Right lobe of liver (tissue), 6 donors: Measurements from ENCODE around the gene NOC2L. TPM values are rescaled to one million over a fixed set of nuclear protein-coding genes. Genes with fewer than 3 reads are reported as not detected.
"Not testable (repeated sequence)": the region's sequence is repeated elsewhere in the genome, so short reads cannot be mapped to it uniquely, and the experiment has no call there.

Experiments
- ATAC-seq, 4 donors: fragments of 200-7000 bp; cut with Tn5 transposase; one replicate each; pipeline ENCODE4 v1.9.1; 2020; ENCODE audit warnings: mild to moderate bottlenecking in 4 of 4, moderate library complexity in 4 of 4
- DNase-seq, 3 donors: peaks; one replicate each; pipeline ENCODE4 v3.0.0-alpha.2; 2020
- H3K27ac ChIP-seq, 3 donors: fragments of 200-600 bp; one replicate each; pipeline ENCODE4 v1.8.0; 2022
- H3K27me3 ChIP-seq, 2 donors: fragments of 200-600 bp; one replicate each; pipeline ENCODE4 v1.8.0; 2022
- H3K36me3 ChIP-seq, 4 donors: fragments of 200-600 bp; sonication (generic) in 1 of 4; one replicate each; pipeline versions ENCODE4 v1.5.1 to v1.8.0; 2017 to 2022; ENCODE audit warnings: control low read depth in 1 of 4
- H3K4me1 ChIP-seq, 4 donors: fragments of 200-600 bp; sonication (generic) in 1 of 4; one replicate each; pipeline versions ENCODE4 v1.5.1 to v1.8.0; 2017 to 2022; ENCODE audit warnings: control low read depth in 1 of 4
- H3K4me3 ChIP-seq, 3 donors: fragments of 200-600 bp; one replicate each; pipeline ENCODE4 v1.8.0; 2022
- H3K9me3 ChIP-seq, 4 donors: fragments of 200-600 bp; sonication (generic) in 1 of 4; one replicate each; pipeline versions ENCODE4 v1.5.1 to v1.8.0; 2017 to 2022; ENCODE audit warnings: control low read depth in 1 of 4
- POLR2A ChIP-seq: fragments of 450-650 bp; IDR thresholded peaks from one replicate; pipeline ENCODE4 v1.6.1; 2017; ENCODE audit warnings: antibody characterized with exemption, mild to moderate bottlenecking
- WGBS: methylation state at CpG from one replicate; pipeline ENCODE4 v1.1.6; 2018; ENCODE audit warnings: low coverage, low lambda C conversion rate; ENCODE audit not compliant: insufficient coverage; ENCODE audit errors: missing lambda C conversion rate; 5-methylcytosine and 5-hydroxymethylcytosine counted together
- intact Hi-C, 2 donors: fragments of 100-400 bp; cut with DNase I; formaldehyde crosslinking; loops; one replicate each; pipeline versions ENCODE4 v1.11.2 to v1.14.1; 2022
- small RNA-seq, 2 experiments: library from RNA; depleted of rRNA; stranded (forward); fragments of <200 nt; gene quantifications; one replicate each; pipeline ENCODE3, GENCODE V24; 2016
- total RNA-seq, 6 experiments: library from RNA; depleted of rRNA in 2 of 6; stranded (reverse); fragments of >200 nt in 2 of 6; fragmentation: NEBNext Ultra II Directional in 3 of 6; extraction: Animal tissue kit (Norgen Biotek cat#: 25700) in 3 of 6; gene quantifications; one replicate each; pipeline versions ENCODE4 v1.1.0 to v1.2.4, GENCODE V29; 2016 to 2023
- TF ChIP-seq, protein P1 (sequence below), 4 donors: fragments of 200-600 bp in 3 of 4; fragments of 450-650 bp in 1 of 4; IDR thresholded peaks; one replicate each; pipeline versions ENCODE4 v1.5.1 to v1.8.0; 2016 to 2022; ENCODE audit warnings: antibody characterized with exemption in 4 of 4, mild to moderate bottlenecking in 2 of 4
- donor health status: DM: no; HTN: yes; CAD: no.
- donor health status: DM: no; HTN: no; CAD: no.
- donor health status: DM: no; HTN: no; CAD: no.
- donor health status: DM: no; HTN: yes; CAD: no.
- donor health status: DM: no; HTN: yes; CAD: no.

NOC2L gene
- total RNA-seq, 6 experiments from 2014 or later = 28.9 to 36.8 (median 30.2) TPM

- H3K9me3 ChIP-seq = no peaks in the 10 kb centered on the region
- no peaks in the 10 kb centered on the region for H3K27me3 ChIP-seq
- WGBS = 82% methylated on average over 5 of the region's 8 CpGs
- H3K27ac ChIP-seq = no peak overlapping the region
- intact Hi-C loops = no loop called here
- DNase-seq = peak in 1 of 3 donors; percentile 30
- no peak for TF ChIP-seq POLR2A
- TF ChIP-seq, protein P1, sequence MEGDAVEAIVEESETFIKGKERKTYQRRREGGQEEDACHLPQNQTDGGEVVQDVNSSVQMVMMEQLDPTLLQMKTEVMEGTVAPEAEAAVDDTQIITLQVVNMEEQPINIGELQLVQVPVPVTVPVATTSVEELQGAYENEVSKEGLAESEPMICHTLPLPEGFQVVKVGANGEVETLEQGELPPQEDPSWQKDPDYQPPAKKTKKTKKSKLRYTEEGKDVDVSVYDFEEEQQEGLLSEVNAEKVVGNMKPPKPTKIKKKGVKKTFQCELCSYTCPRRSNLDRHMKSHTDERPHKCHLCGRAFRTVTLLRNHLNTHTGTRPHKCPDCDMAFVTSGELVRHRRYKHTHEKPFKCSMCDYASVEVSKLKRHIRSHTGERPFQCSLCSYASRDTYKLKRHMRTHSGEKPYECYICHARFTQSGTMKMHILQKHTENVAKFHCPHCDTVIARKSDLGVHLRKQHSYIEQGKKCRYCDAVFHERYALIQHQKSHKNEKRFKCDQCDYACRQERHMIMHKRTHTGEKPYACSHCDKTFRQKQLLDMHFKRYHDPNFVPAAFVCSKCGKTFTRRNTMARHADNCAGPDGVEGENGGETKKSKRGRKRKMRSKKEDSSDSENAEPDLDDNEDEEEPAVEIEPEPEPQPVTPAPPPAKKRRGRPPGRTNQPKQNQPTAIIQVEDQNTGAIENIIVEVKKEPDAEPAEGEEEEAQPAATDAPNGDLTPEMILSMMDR (IDR thresholded peaks at IDR 0.05) = no peak
- no peak overlapping the region for H3K4me3 ChIP-seq
- H3K4me1 ChIP-seq = no peaks in the 10 kb centered on the region
- H3K36me3 ChIP-seq = no peaks in the 10 kb centered on the region
- no peak for ATAC-seq
Measured at GRCh38 chr1:899636-900317, 59.3 kb downstream of the NOC2L start.

GRCh38 chr1:897951-898350, 61.1 kb downstream of the NOC2L start:
- H3K27ac ChIP-seq, H3K36me3 ChIP-seq, ATAC-seq, H3K27me3 ChIP-seq, intact Hi-C loops, H3K4me1 ChIP-seq, H3K9me3 ChIP-seq, H3K4me3 ChIP-seq: not testable (repeated sequence)
- DNase-seq = peak in 1 of 3 donors; percentile 18
- 59% methylated on average over 11 of the region's 17 CpGs for WGBS

DNA sequence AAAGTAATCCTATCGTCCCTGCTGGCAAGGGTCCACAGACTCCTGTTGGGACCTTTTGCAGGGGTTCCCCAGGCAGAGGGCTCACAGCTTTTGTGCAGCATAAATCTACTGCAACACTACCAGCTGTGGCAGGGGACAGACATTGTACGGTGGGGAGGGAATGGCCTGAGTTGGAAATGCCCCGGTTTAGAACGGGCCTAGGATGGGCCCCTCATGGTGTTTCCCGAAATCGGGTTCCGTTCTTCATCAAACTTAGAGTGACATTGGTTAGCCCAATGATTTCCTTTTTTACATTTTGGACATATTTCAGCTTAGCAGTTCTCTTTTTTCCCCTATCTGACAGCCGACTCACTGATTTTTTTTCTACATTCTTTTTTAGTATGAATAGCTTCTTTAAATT, 61.8 kb downstream of the NOC2L start:
- no peak for ATAC-seq
- H3K4me1 ChIP-seq = no peaks in the 10 kb centered on the region
- TF ChIP-seq, protein P1 (IDR thresholded peaks at IDR 0.05) = no peak
- intact Hi-C loops = no loop called here
- no peak overlapping the region for H3K4me3 ChIP-seq
- 46% methylated on average over 8 of the region's 8 CpGs for WGBS
- no peaks in the 10 kb centered on the region for H3K9me3 ChIP-seq
- no peak for DNase-seq
- H3K36me3 ChIP-seq = no peaks in the 10 kb centered on the region
- no peaks in the 10 kb centered on the region for H3K27me3 ChIP-seq
- no peak overlapping the region for H3K27ac ChIP-seq

Small RNA genes lying within 50 kb of the gene (small RNA-seq; reads per million reads assigned to genes)
- gene AL645608.3 (0 reads per million in 2 experiments), gene AL645608.4 (0 reads per million in 2 experiments)

Other genes with a start within 250 kb of the NOC2L start
- 1 to 10 TPM; 2.1 to 4.3 (median 3.7) TPM for gene SAMD11, start 35.3 kb downstream of the NOC2L start, total RNA-seq
- 1 to 10 TPM; 1.9 to 6.7 (median 4.3) TPM for gene KLHL17, start 1.3 kb upstream of the NOC2L start, total RNA-seq
- gene PLEKHN1, start 7.2 kb upstream of the NOC2L start, total RNA-seq = 1 to 10 TPM in 1 of 6 experiments, under 1 TPM in 4, not detected in 1; 0.11 to 2.4 (median 0.26) TPM
- under 1 TPM in 4 of 6 experiments, not detected in 2; 0.18 to 0.46 (median 0.28) TPM for gene PERM1, start 22.8 kb upstream of the NOC2L start, total RNA-seq
- 10 to 100 TPM in 2 of 6 experiments, 1 to 10 TPM in 4; 1.6 to 21.5 (median 5.2) TPM for gene HES4, start 40.8 kb upstream of the NOC2L start, total RNA-seq
- gene ISG15, start 54.2 kb upstream of the NOC2L start, total RNA-seq = 10 to 100 TPM; 16.3 to 98.7 (median 26.4) TPM
- gene AGRN, start 60.9 kb upstream of the NOC2L start, total RNA-seq = 10 to 100 TPM; 14.2 to 44.5 (median 35.2) TPM
- not detected for gene RNF223, start 115.0 kb upstream of the NOC2L start, total RNA-seq
- gene C1orf159, start 156.8 kb upstream of the NOC2L start, total RNA-seq = 1 to 10 TPM; 4.0 to 7.7 (median 6.4) TPM
- gene TTLL10, start 214.6 kb upstream of the NOC2L start, total RNA-seq = not detected
- under 1 TPM in 2 of 6 experiments, not detected in 4; 0.24 to 0.27 TPM for gene TNFRSF18, start 247.3 kb upstream of the NOC2L start, total RNA-seq